ENCODE results near the gene TRIM29. TPM values are rescaled to one million over a fixed set of nuclear protein-coding genes. Genes with fewer than 3 reads are reported as not detected.

Gene TRIM29
- polyA plus RNA-seq, 1 experiment = 1.5 TPM

GRCh38 chr11:120124355-120124754 is 13.6 kb downstream of the TRIM29 start:
- DNase-seq (ENCODE audit: low read depth) = no peak
- Histone ChIP-seq H3K27me3 (ENCODE audit: control insufficient read depth, insufficient read depth, low read length) (no peaks in the 10 kb centered on the region), H3K4me3 (ENCODE audit: low read depth, low read length) (no peak overlapping the region), H3K36me3 (ENCODE audit: control insufficient read depth, insufficient read depth, low read length) (no peaks in the 10 kb centered on the region)
- ChIA-PET CTCF (interaction anchor here (1.0 kb wide), 1 partner anchor 9 kb away, joined by 4 read pairs; no protein-coding TSS in a partner anchor), POLR2A (no interaction called here)
- TF ChIP-seq, protein P1, sequence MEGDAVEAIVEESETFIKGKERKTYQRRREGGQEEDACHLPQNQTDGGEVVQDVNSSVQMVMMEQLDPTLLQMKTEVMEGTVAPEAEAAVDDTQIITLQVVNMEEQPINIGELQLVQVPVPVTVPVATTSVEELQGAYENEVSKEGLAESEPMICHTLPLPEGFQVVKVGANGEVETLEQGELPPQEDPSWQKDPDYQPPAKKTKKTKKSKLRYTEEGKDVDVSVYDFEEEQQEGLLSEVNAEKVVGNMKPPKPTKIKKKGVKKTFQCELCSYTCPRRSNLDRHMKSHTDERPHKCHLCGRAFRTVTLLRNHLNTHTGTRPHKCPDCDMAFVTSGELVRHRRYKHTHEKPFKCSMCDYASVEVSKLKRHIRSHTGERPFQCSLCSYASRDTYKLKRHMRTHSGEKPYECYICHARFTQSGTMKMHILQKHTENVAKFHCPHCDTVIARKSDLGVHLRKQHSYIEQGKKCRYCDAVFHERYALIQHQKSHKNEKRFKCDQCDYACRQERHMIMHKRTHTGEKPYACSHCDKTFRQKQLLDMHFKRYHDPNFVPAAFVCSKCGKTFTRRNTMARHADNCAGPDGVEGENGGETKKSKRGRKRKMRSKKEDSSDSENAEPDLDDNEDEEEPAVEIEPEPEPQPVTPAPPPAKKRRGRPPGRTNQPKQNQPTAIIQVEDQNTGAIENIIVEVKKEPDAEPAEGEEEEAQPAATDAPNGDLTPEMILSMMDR (IDR thresholded peaks at IDR 0.05; ENCODE audit: insufficient read depth, low read depth, low read length) = no peak

- ChIA-PET CTCF (no interaction called here), POLR2A (no interaction called here)
Observed at GRCh38 chr11:120123946-120124345, 14.0 kb downstream of the TRIM29 start.

GRCh38 chr11:120122924-120123683 is 14.8 kb downstream of the TRIM29 start:
- ChIA-PET CTCF (interaction anchor here (2.7 kb wide), 1 partner anchor 15 kb away, joined by 16 read pairs; no protein-coding TSS in a partner anchor), POLR2A (no interaction called here)
- DNase-seq (ENCODE audit: low read depth) = no peak
- Histone ChIP-seq H3K4me3 (ENCODE audit: low read depth, low read length) (no peak overlapping the region), H3K36me3 (ENCODE audit: control insufficient read depth, insufficient read depth, low read length) (no peaks in the 10 kb centered on the region), H3K27me3 (ENCODE audit: control insufficient read depth, insufficient read depth, low read length) (no peaks in the 10 kb centered on the region)
- TF ChIP-seq, protein P1 (IDR thresholded peaks at IDR 0.05; ENCODE audit: insufficient read depth, low read depth, low read length) = no peak

More at GRCh38 chr11:120123946-120124345, 14.0 kb downstream of the TRIM29 start:
- Histone ChIP-seq H3K36me3 (ENCODE audit: control insufficient read depth, insufficient read depth, low read length) (no peaks in the 10 kb centered on the region), H3K27me3 (ENCODE audit: control insufficient read depth, insufficient read depth, low read length) (no peaks in the 10 kb centered on the region), H3K4me3 (ENCODE audit: low read depth, low read length) (no peak overlapping the region)
- TF ChIP-seq, protein P1 (IDR thresholded peaks at IDR 0.05; ENCODE audit: insufficient read depth, low read depth, low read length) = no peak
- no peak for DNase-seq (ENCODE audit: low read depth)

DNA sequence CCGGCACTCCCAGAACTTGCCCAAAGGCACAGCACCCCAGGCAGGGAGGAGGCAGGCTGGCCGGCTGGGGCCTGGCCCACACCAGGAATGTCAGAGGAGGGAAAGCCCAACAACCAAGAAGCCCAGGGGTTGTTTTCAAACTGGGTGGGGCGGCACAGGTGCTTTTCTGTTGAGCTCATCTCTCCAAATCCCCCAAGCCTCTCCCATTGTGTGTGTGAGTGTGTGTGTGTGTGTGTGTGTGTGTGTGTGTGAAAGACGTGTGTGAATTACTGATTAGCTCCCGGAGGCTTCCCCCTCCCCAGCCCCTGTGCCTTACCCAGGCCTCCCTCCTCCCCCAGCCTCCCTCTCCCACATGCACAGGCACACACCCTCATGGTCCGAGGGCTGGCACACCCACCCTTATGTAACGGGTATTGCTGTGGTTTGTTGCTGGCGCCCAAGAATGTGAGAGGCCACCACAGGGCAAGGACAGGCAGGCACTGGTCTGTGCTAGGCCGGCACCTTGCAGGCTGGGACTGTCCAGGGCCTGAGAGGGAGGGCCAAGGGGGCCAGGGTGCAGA is 15.9 kb downstream of the TRIM29 start:
- no peak for DNase-seq (ENCODE audit: low read depth)
- POLR2A ChIA-PET = no interaction called here
- no peaks in the 10 kb centered on the region for H3K36me3 ChIP-seq (ENCODE audit: control insufficient read depth, insufficient read depth, low read length)
- TF ChIP-seq, protein P1 (IDR thresholded peaks at IDR 0.05; ENCODE audit: insufficient read depth, low read depth, low read length) = no peak
- H3K27me3 ChIP-seq (ENCODE audit: control insufficient read depth, insufficient read depth, low read length) = no peaks in the 10 kb centered on the region
- CTCF ChIA-PET = interaction anchor here (0.9 to 2.7 kb wide), 2 partner anchors 14 to 15 kb away, joined by 3 to 16 read pairs; no protein-coding TSS in a partner anchor
- H3K4me3 ChIP-seq (ENCODE audit: low read depth, low read length) = no peak overlapping the region

DNA sequence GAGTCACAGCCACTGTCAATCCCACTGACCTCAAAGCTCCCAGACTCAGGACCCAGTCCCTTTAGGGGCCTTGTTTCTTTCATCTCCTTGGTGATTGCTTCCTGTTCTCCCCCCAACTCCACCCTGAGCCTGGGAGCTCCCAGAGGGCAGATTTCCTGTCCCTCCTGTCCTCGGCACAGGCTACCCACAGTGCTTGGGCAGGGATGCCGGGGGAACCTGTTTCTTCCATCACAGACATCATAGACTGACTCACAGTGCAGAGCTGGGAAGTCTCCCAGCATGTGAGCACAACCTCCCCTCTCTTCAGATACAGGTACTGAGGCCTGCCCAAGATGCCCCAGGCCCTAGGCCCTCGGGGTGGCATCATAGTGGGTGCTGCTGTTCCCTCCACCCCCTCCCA is 16.6 kb downstream of the TRIM29 start:
- ChIA-PET CTCF (interaction anchor here (0.6 to 2.7 kb wide), 3 partner anchors 13 to 47 kb away, joined by 3 to 16 read pairs (median 3); no protein-coding TSS in a partner anchor), POLR2A (no interaction called here)

More for the DNA sequence above, 16.6 kb downstream of the TRIM29 start:
- DNase-seq (ENCODE audit: low read depth) = no peak
- H3K27me3 ChIP-seq (ENCODE audit: control insufficient read depth, insufficient read depth, low read length) = no peaks in the 10 kb centered on the region
- H3K36me3 ChIP-seq (ENCODE audit: control insufficient read depth, insufficient read depth, low read length) = no peaks in the 10 kb centered on the region
- H3K4me3 ChIP-seq (ENCODE audit: low read depth, low read length) = no peak overlapping the region
- TF ChIP-seq, protein P1 (IDR thresholded peaks at IDR 0.05; ENCODE audit: insufficient read depth, low read depth, low read length) = no peak

Measured in BJ (cell line).